NCI-H446 (cell line): Measurements from ENCODE around the gene POP5.
A peak's percentile ranks its signal among the peaks of the same experiment; 100 is the strongest.

ENCODE experiments used
- DNase-seq, 2 experiments: peaks; one replicate each; lab custom pipeline; 2025; lab: John Stamatoyannopoulos, UW

The POP5 gene

DNA sequence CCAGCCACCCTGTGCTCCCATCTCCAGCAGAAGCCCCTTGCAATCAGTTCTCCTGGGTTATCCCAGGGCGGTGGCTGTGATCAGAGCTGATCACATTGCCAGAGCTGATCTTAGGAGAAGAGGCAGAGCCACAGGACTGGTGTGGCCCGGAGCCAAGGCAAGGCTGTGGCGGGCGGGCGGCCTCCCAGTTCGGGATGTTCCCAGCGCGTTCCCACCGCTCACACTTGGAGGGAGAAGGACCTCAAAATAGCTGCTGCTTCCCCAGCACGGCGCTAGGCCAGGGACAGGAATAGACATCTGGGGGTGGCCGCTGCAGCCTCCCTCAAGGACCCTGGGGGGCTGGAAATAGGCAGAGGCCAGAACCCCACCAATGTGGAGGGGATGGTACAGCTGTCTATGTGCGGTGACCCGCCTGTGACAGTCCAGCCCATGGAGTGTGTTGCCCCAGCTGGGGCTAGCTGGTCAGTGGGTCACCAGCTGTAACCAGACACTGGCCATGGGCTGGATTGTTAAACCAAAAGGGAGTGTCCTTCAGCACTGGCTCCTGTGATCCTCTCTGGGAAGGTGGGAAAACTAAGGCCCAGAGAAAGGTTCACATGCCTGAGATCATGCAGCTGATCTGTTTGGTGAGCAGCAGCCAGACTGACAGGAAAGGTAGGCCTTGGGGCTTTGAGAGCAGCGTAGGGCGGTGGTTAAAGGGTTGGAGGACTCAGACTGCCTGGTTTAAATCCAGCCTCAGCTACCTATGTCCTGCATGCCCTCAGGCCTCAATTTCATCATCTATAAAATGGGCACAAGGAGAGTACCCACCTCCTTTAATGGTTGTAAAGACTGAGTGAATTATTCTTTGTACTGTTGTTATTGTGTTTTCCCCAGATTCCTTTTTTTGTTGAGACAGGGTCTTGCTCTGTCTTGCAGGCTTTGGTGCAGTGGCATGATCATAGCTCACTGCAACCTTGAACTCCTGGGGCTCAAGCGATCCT lies 8.0 kb upstream of the POP5 start:
- no peak for DNase-seq

DNA sequence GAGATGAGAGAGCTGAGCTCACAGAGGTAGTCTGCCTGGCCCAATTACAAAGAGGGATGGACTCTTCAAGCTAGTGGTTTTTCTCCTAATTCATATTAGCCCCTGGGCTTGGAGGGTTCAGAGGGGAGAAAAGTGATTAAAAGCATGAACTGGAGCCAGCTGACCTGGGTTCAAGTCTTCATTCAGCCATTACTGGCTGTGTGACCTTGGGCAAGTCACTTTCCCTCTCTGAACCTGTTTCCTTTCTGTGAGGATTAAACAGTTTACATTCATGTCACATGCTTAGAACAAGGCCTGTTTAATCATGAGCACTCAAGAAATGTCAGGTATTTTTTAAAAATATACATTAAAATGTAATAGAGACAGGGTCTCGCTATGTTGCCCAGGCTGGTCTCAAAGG lies 7.2 kb upstream of the POP5 start:
- DNase-seq: no peak

DNA sequence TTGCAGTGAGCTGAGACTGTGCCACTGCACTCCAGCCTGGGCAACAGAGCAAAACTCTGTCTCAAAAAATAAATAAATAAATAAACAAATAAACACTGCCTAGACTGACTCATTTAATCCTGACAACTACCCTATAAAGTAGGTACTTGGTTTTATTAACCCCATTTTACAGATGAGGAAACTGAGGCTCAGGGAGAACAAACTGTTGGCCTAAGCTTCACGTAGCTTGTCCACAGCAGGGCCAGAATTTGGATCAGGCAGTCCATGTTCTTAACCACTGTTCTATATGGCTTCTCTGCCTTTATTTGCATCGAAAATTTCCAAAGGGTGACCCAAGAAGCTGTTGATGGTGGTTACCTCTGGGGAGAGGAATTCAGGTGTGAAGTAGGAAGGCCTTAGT lies 5.7 kb upstream of the POP5 start:
- no peak for DNase-seq

DNA sequence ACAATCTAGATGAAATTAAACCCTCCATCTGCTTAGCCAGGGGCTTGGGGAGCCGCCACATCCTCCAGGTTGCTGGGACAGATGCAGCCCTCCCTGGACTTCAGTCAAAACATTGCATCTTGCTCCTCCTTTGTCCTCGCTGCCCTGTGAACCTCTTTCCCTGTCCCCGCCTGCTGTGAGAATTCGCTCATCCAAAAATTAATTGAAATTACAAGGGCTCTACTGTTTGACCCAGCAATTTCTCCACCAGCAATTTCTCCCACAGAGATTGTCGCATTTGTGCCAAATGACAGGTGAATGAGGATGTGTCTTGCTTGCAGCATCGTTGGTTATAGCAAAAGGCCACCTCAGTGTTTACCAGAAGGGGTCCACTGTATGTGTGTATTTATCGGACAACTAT lies 5.0 kb upstream of the POP5 start:
- DNase-seq: no peak

DNA sequence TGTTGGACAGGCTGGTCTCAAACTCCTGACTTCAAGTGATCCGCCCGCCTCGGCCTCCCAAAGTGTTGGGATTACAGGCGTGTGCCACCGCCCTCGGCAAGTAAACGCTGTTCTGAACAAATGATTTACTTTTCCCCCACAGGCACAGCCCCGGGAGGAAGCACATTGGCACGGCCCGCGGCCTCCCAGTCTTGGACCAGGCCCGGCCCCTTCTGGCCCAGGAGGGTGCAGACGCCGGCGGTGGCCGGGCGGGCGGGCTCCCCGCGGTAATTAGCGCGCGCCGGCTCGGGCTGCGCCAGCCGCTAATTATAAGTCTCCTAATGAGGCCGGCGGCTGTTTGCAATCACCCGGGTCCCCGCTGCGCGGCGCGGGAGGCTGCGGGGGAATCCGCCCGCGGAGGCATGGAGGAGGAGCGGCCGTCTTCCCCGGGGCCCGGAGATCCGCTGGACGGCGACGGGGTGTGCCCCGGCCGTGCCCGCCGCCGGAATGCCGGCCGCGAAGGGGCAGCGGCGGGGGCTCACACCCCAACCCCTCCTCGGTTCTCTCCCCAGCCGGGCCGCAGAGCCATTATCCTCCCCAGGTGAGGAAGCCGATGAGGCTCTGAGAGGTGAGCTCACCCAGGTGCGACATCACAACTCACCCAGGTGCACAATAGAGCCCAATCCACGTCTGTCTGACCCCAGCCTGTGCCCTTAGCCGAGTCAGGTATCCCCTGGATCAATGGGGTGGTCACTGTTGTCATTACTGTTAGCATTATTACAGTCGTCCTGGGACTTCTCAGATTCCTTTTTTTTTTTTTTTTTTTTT lies 3.3 kb upstream of the POP5 start:
- DNase-seq: no peak

DNA sequence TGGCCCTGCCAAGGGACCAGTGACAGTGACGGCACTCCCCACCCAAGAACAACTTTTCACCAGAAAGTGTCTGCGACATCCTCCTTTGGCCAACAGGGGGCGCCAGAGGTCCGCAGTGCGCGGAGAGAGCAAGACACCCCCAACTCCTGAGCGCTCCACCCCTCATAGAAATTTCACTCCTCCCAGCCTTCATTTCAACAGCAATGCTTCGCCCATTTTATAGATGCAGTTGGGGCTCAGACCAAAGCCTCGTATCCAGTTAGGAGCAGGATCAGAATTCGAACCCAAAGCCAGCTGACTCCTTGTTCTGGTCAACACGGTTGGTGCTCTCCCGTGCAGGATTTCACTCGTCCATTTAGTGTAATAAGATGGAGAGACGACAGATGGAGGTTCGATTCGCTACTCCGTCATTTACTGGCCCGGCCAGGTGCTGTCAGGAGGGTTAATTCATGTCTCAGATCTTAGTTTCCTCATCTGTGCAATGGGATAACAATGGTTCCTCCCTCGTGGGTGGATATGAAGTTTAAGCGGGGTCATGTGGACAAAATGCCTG lies 2.4 kb upstream of the POP5 start:
- DNase-seq: peak; percentile 49 to 77

DNA sequence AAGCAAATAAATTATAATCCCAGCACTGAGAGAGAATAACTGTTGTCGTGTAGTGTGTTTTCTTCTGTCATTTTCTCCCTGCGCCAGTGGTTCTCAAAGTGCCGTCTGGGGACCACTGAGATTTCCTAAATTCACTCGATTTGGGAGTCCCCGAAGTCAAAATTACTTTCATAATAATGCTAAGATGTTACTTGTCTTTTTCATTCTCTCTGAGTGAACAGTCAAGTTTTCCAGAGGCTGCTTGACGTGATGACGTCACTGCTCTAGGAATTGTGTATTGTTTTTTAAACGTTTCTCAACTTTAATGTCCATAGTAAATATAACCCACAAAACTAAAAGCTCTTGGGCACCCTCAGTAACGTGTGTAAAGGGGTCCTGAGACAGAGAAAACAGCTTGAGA lies 796 bp upstream of the POP5 start:
- no peak for DNase-seq

DNA sequence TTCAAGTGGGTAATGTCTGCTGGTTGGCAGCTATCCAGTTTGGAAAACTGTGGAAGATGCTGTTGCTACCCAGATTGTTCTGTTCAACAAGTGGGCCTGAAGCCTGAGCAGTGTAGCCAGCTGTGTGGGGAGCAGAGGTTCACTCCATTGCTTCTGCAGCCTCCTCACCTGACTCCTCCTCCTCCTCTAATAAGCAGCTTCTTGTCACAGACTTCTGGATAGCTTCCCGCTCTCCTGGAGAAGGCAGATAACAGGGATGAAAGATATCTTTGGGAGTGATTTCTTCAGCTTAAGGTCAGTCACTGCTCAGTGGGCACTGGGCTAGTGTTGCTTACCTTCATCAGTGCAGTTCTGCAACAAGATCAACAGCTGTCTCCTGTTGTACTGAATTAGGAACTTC lies 2.0 kb downstream of the POP5 start:
- no peak for DNase-seq

DNA sequence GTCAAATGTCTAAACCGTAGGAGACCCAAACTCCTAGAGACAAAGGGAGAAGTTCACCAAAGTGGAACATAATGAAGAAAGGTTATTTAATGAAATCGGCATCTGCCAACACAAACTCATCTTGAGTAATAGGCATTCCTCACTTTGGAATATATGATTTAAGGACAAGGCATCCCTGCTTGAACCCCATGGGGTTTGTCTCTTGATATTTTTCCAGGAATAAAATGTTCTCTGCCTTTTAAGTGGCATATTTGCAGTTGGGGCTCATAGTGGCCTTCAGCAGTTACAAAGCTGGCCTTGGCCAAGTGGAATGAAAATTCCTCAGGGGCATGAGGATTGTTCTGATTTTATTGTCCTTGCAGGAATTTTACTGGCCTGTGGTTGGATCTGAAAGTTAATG lies 7.1 kb downstream of the POP5 start:
- DNase-seq: no peak

DNA sequence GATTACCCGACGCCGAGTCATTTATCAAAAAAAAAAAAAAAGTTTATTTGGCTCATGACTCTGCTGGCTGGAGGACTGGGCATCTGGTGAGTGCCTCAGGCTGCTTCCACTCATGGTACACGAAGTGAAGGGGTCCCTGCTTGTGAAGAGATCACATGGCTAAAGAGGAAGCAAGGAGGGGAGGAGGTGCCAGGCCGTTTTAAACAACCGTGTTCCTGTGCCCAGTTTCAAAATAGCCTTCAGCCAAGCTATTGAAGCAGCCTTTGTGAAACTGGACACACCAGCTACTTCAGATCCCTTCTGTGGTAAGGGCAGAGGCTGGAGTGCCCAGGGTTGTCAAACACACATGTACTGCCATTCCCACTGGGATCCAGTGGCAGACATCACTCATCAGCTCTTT lies 7.6 kb downstream of the POP5 start:
- DNase-seq: no peak

DNA sequence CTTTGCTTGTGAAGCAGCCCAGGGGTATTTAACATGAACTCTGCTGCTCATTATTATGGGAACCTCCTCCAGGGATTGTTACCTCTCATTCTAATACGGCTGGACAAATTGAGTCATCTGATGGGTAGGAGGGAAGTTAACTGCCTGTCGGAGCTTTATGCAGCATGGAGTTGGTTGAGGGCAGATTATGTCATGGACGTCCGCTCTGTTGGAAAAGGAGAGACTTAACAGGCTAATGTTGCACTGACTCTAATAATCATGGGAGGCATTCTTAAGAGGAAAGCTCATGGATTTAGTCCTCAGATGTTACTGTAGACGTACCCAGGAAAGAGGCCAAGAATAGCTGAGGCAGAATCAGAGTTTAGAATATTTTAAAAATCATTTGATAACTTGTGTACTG lies 9.9 kb downstream of the POP5 start:
- no peak for DNase-seq

DNA sequence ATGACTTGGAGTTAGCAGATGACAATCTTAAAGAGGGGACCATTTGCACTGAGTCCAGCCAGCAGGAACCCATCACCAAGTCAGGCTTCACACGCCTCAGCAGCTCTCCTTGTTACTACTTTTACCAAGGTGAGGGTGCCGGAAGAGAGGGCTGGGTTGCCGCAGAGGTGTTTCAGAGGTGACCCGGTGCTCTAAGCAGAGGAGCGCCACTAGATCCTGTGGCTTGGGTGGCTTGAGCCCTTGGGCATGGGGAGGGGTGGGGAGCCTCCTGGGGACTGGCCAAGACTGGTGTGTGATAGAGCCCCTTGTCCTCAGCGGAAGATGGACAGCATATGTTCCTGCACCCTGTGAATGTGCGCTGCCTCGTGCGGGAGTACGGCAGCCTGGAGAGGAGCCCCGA lies 17.7 kb downstream of the POP5 start:
- DNase-seq: no peak

DNA sequence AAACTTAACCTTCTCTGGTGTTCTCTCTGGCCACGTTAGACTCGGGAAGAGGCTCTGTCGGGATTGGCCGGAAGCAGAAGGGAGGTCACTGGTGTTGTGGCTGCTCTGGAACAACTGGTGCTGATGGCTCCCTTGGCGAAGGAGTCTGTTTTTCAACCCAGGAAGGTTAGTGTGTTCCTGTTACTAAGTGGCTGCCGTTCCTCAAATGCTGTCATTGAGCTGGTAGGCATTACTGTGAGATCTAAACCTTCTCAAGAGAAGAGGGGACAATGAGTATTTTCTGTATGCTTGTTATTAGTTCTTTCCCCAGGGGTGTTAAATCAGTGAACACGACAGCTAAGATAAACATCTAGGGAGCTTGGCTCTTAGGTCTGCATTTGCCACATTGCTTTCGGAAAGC lies 18.3 kb downstream of the POP5 start:
- DNase-seq: no peak

DNA sequence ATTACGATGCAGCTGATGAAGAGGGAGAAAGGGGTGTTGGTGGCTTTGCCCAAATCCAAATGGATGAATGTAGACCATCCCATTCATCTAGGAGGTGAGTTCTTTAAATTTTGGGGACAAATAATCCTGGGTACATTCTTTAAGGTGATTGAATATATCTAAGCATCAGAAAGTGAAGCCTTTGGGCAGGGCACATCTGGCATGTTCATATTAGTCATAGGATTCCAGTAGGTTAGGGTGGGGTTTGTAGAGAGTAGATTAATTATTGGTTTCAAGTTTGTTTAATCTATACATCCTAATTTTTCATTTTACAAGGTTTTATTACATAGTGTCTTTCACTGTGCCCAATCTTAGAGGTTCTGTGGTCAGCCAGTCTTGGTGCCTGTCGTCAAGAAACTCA lies 23.6 kb downstream of the POP5 start:
- no peak for DNase-seq

DNA sequence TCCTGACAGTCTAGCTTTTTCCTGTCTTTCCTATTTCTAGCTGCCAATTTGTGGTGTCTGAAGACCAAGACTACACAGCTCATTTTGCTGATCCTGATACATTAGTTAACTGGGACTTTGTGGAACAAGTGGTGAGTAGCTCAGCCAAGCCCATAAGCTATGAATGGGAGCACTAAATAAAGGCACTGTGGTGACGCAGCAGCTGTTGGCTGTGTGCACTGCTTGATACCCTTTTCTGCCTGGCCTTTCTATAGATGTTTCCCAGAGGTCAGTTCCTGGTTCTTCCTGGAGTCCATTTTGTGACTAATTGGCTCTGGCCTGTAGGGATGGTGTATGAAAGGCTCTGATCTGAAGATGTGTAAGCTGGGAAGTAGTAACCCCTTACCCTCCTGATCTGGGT lies 26.5 kb downstream of the POP5 start:
- DNase-seq: no peak

DNA sequence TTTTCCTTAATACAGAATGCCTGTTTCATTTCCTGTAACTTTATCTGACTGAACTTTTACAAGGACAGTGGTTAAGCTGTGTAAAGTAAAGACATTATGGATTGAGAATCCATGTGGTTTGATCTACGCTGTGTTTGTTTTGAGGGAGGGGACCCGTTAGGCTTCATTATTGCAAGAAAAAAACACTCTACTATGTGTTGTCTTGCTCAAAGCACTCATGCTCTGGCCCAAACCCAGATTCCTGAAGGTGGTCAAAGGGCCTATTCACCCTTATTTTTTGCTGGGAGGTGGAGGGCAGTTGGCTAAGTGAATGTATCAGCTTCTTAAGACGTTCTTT lies 35.2 kb downstream of the POP5 start:
- DNase-seq: no peak

DNA sequence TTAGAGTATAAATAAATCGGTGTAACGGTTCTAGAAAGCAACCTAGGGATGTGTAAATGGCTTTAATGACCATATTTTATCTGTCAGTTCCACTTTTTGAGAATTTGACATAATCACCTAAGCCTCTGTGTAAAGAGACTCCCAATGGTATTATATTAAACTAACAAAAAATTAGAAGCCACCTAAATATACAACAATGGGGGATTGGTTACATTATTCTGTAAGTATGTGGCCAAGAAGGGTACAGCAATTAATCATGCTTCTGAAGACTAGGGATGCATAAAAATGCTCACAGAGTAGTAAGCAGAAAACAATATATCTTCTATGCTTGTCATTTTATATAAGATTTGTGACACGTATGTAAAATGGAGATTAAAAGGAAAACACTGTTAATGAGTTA lies 36.5 kb downstream of the POP5 start:
- DNase-seq: no peak

DNA sequence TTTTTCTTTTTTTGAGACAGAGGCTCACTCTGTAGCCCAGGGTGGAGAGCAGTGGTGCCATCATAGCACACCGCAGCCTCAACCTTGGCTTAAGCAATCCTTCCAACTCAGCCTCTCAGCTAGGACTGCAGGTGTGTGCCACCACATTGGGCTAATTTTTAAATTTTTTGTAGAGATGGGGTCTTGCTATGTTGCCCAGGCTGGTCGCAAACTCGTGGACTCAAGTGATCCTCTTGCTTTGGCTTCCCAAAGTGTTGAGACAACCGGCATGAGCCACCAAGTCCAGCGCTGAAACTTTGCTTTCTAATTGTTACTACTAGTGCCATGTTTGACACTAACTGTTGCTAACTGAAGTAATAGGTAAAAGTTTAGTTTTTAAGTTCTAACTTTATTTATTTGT lies 39.0 kb downstream of the POP5 start:
- DNase-seq: no peak

DNA sequence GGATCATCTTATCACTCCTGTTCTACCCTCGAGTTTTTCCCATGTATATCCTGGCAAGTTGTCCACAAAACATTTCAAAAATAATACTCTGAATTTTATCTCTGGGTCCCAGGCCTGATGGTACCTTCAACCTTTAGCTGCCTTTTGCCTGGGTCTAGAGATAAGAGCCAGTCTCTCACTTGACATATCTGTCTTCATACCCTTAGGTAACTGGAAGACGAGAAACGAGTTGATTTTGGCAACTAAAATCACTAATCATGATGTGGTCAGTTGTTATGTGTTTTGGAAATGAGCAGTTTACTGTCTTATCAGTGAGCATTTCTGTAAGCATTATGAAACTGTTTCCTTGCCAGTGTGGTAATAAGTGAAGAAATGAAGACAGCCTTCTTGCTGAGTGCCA lies 40.8 kb downstream of the POP5 start:
- no peak for DNase-seq

DNA sequence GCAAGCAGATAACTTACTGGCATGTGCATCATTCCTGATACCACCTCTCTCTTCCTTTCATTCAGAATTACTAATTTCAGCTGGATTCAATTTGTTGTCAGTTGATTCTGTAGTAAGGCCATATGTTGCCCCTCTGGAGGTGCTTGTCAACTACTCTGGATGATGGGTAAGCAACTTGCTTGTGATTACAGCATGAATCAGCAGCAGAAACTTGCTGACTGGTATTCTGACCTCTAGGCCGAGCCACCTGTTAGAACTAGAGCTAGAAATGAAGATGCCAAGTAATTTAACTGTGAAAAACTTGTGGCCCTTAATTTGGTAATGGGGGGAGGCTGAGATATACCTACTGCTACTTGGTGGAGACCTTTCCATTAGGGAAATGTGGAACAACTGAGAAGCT lies 41.9 kb downstream of the POP5 start:
- DNase-seq: no peak

DNA sequence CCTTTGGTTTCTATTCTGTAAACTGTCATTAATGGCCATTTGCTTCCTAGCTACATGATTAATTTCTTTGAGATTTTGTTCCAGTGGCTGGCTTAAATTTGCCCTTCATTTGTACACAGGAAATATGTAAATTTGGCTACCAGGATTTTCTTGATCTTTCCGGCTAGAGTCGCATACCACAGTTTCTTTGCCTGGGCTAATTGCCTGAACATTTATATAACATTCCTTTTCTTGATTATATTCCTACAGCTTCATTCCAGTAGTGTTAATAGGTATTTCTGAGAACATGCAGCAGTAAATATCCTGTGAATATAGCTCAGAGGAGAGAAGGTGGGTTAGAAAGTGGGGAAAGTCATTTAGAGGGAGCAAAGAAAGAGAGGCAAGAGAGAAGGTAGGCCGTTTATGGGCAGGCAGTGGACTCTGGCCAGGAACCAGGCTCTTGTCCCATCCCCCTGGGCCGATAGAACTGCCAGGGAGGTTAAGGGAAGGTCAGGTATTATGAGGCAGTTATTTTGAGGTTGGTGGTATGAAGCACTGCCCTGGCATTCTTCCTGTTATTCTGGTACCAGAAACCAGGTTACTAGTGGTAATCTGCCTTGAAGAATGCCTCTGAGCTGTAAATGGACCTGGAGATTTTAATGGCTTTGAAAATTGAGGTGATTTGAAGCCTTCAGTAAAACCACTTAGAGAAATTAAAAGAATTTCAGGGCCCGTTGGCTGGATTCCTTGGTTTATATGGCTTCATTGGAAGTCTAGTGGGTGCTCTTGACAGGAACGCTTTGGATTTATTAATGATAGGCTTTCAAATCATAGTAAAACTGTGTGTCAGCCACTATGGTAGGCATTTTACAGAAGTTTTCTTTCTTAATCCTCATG lies 42.7 kb downstream of the POP5 start:
- no peak for DNase-seq

DNA sequence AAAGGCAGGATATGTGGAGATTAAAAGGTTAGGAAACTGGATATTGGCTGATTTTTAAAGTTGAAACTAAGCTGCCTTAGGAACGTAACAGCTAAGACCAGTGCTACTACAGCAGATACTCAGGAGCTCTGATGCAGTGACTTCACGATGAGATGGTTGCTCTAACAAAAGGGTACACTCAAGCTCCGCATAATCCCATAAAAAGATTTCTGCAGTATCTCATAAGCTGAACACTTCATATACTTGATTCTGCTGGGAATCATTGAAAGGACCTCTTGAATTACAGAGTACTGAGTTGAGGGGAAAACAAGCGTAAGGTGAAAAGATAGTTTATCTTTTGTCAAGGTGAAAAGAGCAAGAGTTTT lies 43.4 kb downstream of the POP5 start:
- no peak for DNase-seq
